ENCODE results near the gene C1QA.

C1QA gene

DNA sequence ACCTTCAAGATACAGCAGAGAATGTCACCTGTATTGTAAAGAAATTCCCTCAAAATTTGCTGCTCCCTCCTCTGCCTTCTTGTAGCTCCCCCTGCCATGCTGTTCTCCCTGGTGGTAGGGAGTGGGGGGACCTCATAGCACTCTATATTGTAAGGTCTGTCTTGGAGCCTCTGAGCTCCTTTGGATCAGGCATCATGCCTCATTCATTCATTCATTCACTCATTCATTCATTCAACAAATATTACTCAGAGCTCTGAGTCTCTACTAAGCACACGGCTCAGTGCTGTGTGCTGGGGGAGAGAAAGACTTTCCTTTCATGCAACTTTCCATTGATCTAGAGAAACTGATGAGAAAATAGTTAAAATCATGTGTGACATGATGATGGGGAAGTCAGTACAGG is 47.1 kb downstream of the C1QA start:
- no peak overlapping the region for H3K9ac ChIP-seq (ENCODE audit: low read depth in 1 of 2, low read length in 2 of 2)
- H3K27ac ChIP-seq (ENCODE audit: low read depth, low read length), result no peak overlapping the region
- H3K9me3 ChIP-seq (ENCODE audit: control insufficient read depth in 1 of 2, low read length in 2 of 2), result no peaks in the 10 kb centered on the region
- no peaks in the 10 kb centered on the region for H3K36me3 ChIP-seq (ENCODE audit: control insufficient read depth in 1 of 2, insufficient read depth in 2 of 2, low read length in 2 of 2)
- no peak overlapping the region for H3K4me3 ChIP-seq (ENCODE audit: low read depth in 1 of 2, low read length in 2 of 2)
- no peaks in the 10 kb centered on the region for H3K27me3 ChIP-seq (ENCODE audit: control insufficient read depth in 1 of 2, insufficient read depth in 2 of 2, low read length in 2 of 2)
- peaks cover 13 to 23% of the 10 kb centered on the region in 2 donors for H3K4me1 ChIP-seq (ENCODE audit: control insufficient read depth in 1 of 2, insufficient read depth in 2 of 2, low read length in 2 of 2)

DNA sequence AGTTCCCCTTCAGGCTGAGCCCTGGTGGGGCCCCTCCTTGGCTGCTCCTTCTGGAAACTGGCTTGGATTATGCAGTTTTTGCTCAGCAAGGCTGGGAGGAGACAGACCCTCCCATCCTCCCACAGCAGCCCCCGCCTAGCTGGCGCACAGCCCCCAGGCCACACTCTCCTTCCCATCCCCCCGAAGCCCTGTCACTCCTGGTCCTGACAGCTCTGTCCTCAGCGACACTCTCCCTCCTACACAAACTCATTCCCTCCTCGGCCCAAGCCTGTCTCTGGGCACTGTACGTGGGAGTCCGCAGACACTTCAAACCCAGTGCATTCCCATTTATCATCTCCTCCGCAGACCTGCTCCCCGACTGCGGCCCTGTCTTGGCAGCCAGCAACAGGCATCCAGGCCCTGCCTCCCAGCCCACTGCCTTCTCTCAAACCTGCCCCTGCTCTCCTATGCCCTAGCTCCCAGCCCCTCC is 49.2 kb downstream of the C1QA start:
- H3K9me3 ChIP-seq (ENCODE audit: control insufficient read depth in 1 of 2, low read length in 2 of 2), result no peaks in the 10 kb centered on the region
- H3K36me3 ChIP-seq (ENCODE audit: control insufficient read depth in 1 of 2, insufficient read depth in 2 of 2, low read length in 2 of 2), result no peaks in the 10 kb centered on the region
- H3K27ac ChIP-seq (ENCODE audit: low read depth, low read length), result no peak overlapping the region
- H3K9ac ChIP-seq (ENCODE audit: low read depth in 1 of 2, low read length in 2 of 2), result no peak overlapping the region
- no peak overlapping the region for H3K4me3 ChIP-seq (ENCODE audit: low read depth in 1 of 2, low read length in 2 of 2)
- no peaks in the 10 kb centered on the region for H3K27me3 ChIP-seq (ENCODE audit: control insufficient read depth in 1 of 2, insufficient read depth in 2 of 2, low read length in 2 of 2)
- H3K4me1 ChIP-seq (ENCODE audit: control insufficient read depth in 1 of 2, insufficient read depth in 2 of 2, low read length in 2 of 2), result peaks cover under 1 to 3% of the 10 kb centered on the region in 2 donors

DNA sequence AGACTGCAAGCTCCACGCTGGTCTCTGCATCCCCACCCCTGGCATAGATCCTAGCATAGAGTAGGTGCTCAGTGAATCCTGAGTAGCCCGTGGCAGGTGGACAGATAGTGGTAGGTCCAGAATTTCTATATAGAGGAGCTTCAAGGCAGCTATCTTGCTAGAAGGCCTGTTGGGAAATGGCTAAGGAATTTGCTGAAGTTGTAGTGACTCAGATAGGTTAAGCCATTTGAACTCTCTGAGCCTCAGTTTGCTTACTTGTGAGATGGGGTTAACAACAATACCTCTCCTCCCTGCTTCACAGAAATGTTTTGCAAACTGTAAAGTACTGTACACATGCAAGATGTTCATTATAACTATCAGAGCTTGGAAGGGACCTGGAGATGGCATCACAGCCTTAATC is 50.8 kb downstream of the C1QA start:
- H3K27ac ChIP-seq (ENCODE audit: low read depth, low read length), result no peak overlapping the region
- no peaks in the 10 kb centered on the region for H3K27me3 ChIP-seq (ENCODE audit: control insufficient read depth in 1 of 2, insufficient read depth in 2 of 2, low read length in 2 of 2)
- no peak overlapping the region for H3K9ac ChIP-seq (ENCODE audit: low read depth in 1 of 2, low read length in 2 of 2)
- H3K4me3 ChIP-seq (ENCODE audit: low read depth in 1 of 2, low read length in 2 of 2), result no peak overlapping the region
- H3K4me1 ChIP-seq (ENCODE audit: control insufficient read depth in 1 of 2, insufficient read depth in 2 of 2, low read length in 2 of 2), result no peaks in the 10 kb centered on the region
- no peaks in the 10 kb centered on the region for H3K36me3 ChIP-seq (ENCODE audit: control insufficient read depth in 1 of 2, insufficient read depth in 2 of 2, low read length in 2 of 2)
- H3K9me3 ChIP-seq (ENCODE audit: control insufficient read depth in 1 of 2, low read length in 2 of 2), result no peaks in the 10 kb centered on the region

DNA sequence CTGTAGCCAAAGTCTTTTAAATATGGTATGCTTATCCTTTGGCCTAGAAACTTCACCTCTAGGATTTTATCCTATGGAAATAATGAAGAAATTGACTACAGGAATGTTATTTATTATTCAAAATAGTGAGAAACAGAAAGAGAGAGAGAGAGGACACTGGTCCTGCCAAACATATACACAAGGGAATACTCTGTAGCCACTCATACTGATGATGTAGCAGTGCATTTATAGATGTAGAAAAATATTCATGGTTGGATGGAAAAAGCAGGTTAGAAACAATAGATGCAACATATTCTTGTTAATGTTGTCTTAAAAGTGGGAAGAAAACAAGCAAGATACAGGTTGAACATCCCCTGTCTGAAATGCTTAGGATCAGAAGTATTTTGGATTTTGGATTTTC is 52.0 kb downstream of the C1QA start:
- Histone ChIP-seq H3K4me1 (ENCODE audit: control insufficient read depth in 1 of 2, insufficient read depth in 2 of 2, low read length in 2 of 2) (no peaks in the 10 kb centered on the region), H3K9ac (ENCODE audit: low read depth in 1 of 2, low read length in 2 of 2) (no peak overlapping the region), H3K9me3 (ENCODE audit: control insufficient read depth in 1 of 2, low read length in 2 of 2) (no peaks in the 10 kb centered on the region), H3K4me3 (ENCODE audit: low read depth in 1 of 2, low read length in 2 of 2) (no peak overlapping the region), H3K27ac (ENCODE audit: low read depth, low read length) (no peak overlapping the region), H3K27me3 (ENCODE audit: control insufficient read depth in 1 of 2, insufficient read depth in 2 of 2, low read length in 2 of 2) (no peaks in the 10 kb centered on the region), H3K36me3 (ENCODE audit: control insufficient read depth in 1 of 2, insufficient read depth in 2 of 2, low read length in 2 of 2) (no peaks in the 10 kb centered on the region)

Data from duodenal mucosa (tissue), 2 donors.